ENCODE measurements around the gene CA4.

- TF ChIP-seq CTCF (IDR thresholded peaks at IDR 0.05) (no peak), POLR2AphosphoS5 (IDR thresholded peaks at IDR 0.05) (no peak)
Observed at GRCh38 chr17:60102632-60103096, 47.1 kb upstream of the CA4 start.

All from prostate gland (tissue), 2 donors.